Keratinocyte (primary cell): ENCODE results near the gene HES7.

Source experiments
- CTCF ChIP-seq, 3 experiments: IDR thresholded peaks in 1 of 3; conservative IDR thresholded peaks in 1 of 3; optimal IDR thresholded peaks in 1 of 3; 2 replicates in 2 of 3; 3 replicates in 1 of 3; pipeline versions ENCODE3 to v1.5.1; 2011; ENCODE audit warnings: low read length in 3 of 3, mild to moderate bottlenecking in 3 of 3, moderate library complexity in 2 of 3, control low read depth in 1 of 3, inconsistent platforms in 1 of 3; ENCODE audit not compliant: insufficient read depth in 2 of 3; ENCODE audit errors: extremely low read depth in 1 of 3
- EZH2 ChIP-seq: IDR thresholded peaks from one replicate; pipeline ENCODE4 v1.6.1; 2012; ENCODE audit warnings: inconsistent platforms, mild to moderate bottlenecking, low read length, moderate library complexity

- TF ChIP-seq CTCF (optimal IDR thresholded peaks at IDR 0.05 in 1 of 3, IDR thresholded peaks at IDR 0.05 in 1 of 3, conservative IDR thresholded peaks at IDR 0.05 in 1 of 3; ENCODE audit: extremely low read depth in 1 of 3, insufficient read depth in 2 of 3, low read length in 3 of 3) (no peak), EZH2 (no peak)
Measured at GRCh38 chr17:8091033-8091687, 32.7 kb downstream of the HES7 start.
